Measurements from ENCODE around the gene WNT1. TPM values are rescaled to one million over a fixed set of nuclear protein-coding genes. Genes with fewer than 3 reads are reported as not detected.

The WNT1 gene
- total RNA-seq (2014; rRNA removed; shearing (Covaris generic)): not detected in 2 replicates

GRCh38 chr12:48978291-48978740, at the start of gene WNT1:
Gene WNT1 (plus strand): TSS chr12:48978322. CDS start chr12:48978651, 329 bp downstream.
- Histone ChIP-seq H3K27ac (no peak within 1 kb of the TSS), H3K9me3 (replicated peaks) (peaks cover 8% of the 10 kb centered on the region), H3K27me3 (replicated peaks) (peaks cover 57% of the 10 kb centered on the region), H3K36me3 (no peaks in the 10 kb centered on the region), H3K4me1 (replicated peaks) (peaks cover 46% of the 10 kb centered on the region), H3K4me3 (no peak within 1 kb of the TSS)
- DNase-seq (ENCODE audit: low read depth in 1 of 2, low spot score in 2 of 2): no peak

- no peaks in the 10 kb centered on the region for H3K9me3 ChIP-seq (replicated peaks)
- H3K27ac ChIP-seq: no peak overlapping the region
- H3K4me1 ChIP-seq (replicated peaks): peaks cover 22% of the 10 kb centered on the region
- no peaks in the 10 kb centered on the region for H3K27me3 ChIP-seq (replicated peaks)
- no peak for DNase-seq (ENCODE audit: low read depth in 1 of 2, low spot score in 2 of 2)
- H3K36me3 ChIP-seq: peaks cover 47% of the 10 kb centered on the region
- H3K4me3 ChIP-seq: no peak overlapping the region
These were observed 48.6 kb upstream of the WNT1 start for GRCh38 chr12:48929551-48929950.

GRCh38 chr12:48930475-48930874, 47.6 kb upstream of the WNT1 start:
- Histone ChIP-seq H3K27ac (no peak overlapping the region), H3K27me3 (replicated peaks) (no peaks in the 10 kb centered on the region), H3K9me3 (replicated peaks) (no peaks in the 10 kb centered on the region), H3K4me1 (replicated peaks) (peaks cover 16% of the 10 kb centered on the region), H3K36me3 (peaks cover 50% of the 10 kb centered on the region), H3K4me3 (no peak overlapping the region)
- no peak for DNase-seq (ENCODE audit: low read depth in 1 of 2, low spot score in 2 of 2)

GRCh38 chr12:48932878-48933277, 45.2 kb upstream of the WNT1 start:
- Histone ChIP-seq H3K27me3 (replicated peaks) (no peaks in the 10 kb centered on the region), H3K4me1 (replicated peaks) (no peaks in the 10 kb centered on the region; the same call in 1 of the 2 replicates), H3K27ac (no peak overlapping the region), H3K4me3 (no peak overlapping the region), H3K36me3 (peaks cover 73% of the 10 kb centered on the region), H3K9me3 (replicated peaks) (no peaks in the 10 kb centered on the region)
- no peak for DNase-seq (ENCODE audit: low read depth in 1 of 2, low spot score in 2 of 2)

GRCh38 chr12:48933664-48934311, 44.3 kb upstream of the WNT1 start:
- H3K36me3 ChIP-seq: peaks cover 78% of the 10 kb centered on the region
- no peak overlapping the region for H3K27ac ChIP-seq
- no peaks in the 10 kb centered on the region for H3K4me1 ChIP-seq (replicated peaks)
- DNase-seq (ENCODE audit: low read depth in 1 of 2, low spot score in 2 of 2): no peak
- H3K9me3 ChIP-seq (replicated peaks): no peaks in the 10 kb centered on the region
- H3K4me3 ChIP-seq: no peak overlapping the region
- H3K27me3 ChIP-seq (replicated peaks): no peaks in the 10 kb centered on the region

GRCh38 chr12:48934312-48934706, 43.8 kb upstream of the WNT1 start:
- H3K36me3 ChIP-seq: peaks cover 80% of the 10 kb centered on the region

GRCh38 chr12:48936379-48936979, 41.6 kb upstream of the WNT1 start:
- peak; percentile 45 to 79 for DNase-seq (ENCODE audit: low read depth in 1 of 2, low spot score in 2 of 2)
- Histone ChIP-seq H3K9me3 (replicated peaks) (no peaks in the 10 kb centered on the region), H3K36me3 (peaks cover 87% of the 10 kb centered on the region)

More at GRCh38 chr12:48934312-48934706, 43.8 kb upstream of the WNT1 start:
- Histone ChIP-seq H3K4me1 (replicated peaks) (no peaks in the 10 kb centered on the region), H3K9me3 (replicated peaks) (no peaks in the 10 kb centered on the region), H3K27ac (no peak overlapping the region), H3K4me3 (no peak overlapping the region), H3K27me3 (replicated peaks) (no peaks in the 10 kb centered on the region)
- no peak for DNase-seq (ENCODE audit: low read depth in 1 of 2, low spot score in 2 of 2)

GRCh38 chr12:48937170-48937569, 41.0 kb upstream of the WNT1 start:
- Histone ChIP-seq H3K4me1 (replicated peaks) (no peaks in the 10 kb centered on the region), H3K36me3 (peaks cover 88% of the 10 kb centered on the region), H3K9me3 (replicated peaks) (no peaks in the 10 kb centered on the region), H3K27ac (no peak overlapping the region), H3K27me3 (replicated peaks) (no peaks in the 10 kb centered on the region), H3K4me3 (no peak overlapping the region)
- no peak for DNase-seq (ENCODE audit: low read depth in 1 of 2, low spot score in 2 of 2)

More at GRCh38 chr12:48936379-48936979, 41.6 kb upstream of the WNT1 start:
- no peak overlapping the region for H3K27ac ChIP-seq
- H3K4me1 ChIP-seq (replicated peaks): no peaks in the 10 kb centered on the region
- H3K27me3 ChIP-seq (replicated peaks): no peaks in the 10 kb centered on the region
- no peak overlapping the region for H3K4me3 ChIP-seq

GRCh38 chr12:48938805-48939204, 39.3 kb upstream of the WNT1 start:
- H3K27ac ChIP-seq: no peak overlapping the region
- H3K4me1 ChIP-seq (replicated peaks): no peaks in the 10 kb centered on the region
- no peak overlapping the region for H3K4me3 ChIP-seq
- DNase-seq (ENCODE audit: low read depth in 1 of 2, low spot score in 2 of 2): no peak
- H3K36me3 ChIP-seq: peaks cover 80% of the 10 kb centered on the region
- H3K9me3 ChIP-seq (replicated peaks): no peaks in the 10 kb centered on the region
- H3K27me3 ChIP-seq (replicated peaks): no peaks in the 10 kb centered on the region

- Histone ChIP-seq H3K4me1 (replicated peaks) (no peaks in the 10 kb centered on the region), H3K4me3 (no peak overlapping the region), H3K27me3 (replicated peaks) (no peaks in the 10 kb centered on the region), H3K36me3 (peaks cover 76% of the 10 kb centered on the region), H3K27ac (no peak overlapping the region), H3K9me3 (replicated peaks) (no peaks in the 10 kb centered on the region)
- DNase-seq (ENCODE audit: low read depth in 1 of 2, low spot score in 2 of 2): no peak
These were observed 37.9 kb upstream of the WNT1 start for GRCh38 chr12:48940181-48940580.

- H3K4me3 ChIP-seq: no peak overlapping the region
- no peak for DNase-seq (ENCODE audit: low read depth in 1 of 2, low spot score in 2 of 2)
- H3K27me3 ChIP-seq (replicated peaks): no peaks in the 10 kb centered on the region
- H3K9me3 ChIP-seq (replicated peaks): no peaks in the 10 kb centered on the region
- H3K27ac ChIP-seq: no peak overlapping the region
- H3K4me1 ChIP-seq (replicated peaks): no peaks in the 10 kb centered on the region
- peaks cover 48% of the 10 kb centered on the region for H3K36me3 ChIP-seq
These were observed 34.9 kb upstream of the WNT1 start for GRCh38 chr12:48943221-48943620.

- no peak overlapping the region for H3K4me3 ChIP-seq
- no peak overlapping the region for H3K27ac ChIP-seq
- H3K9me3 ChIP-seq (replicated peaks): no peaks in the 10 kb centered on the region
- no peak for DNase-seq (ENCODE audit: low read depth in 1 of 2, low spot score in 2 of 2)
- no peaks in the 10 kb centered on the region for H3K27me3 ChIP-seq (replicated peaks)
- peaks cover 33% of the 10 kb centered on the region for H3K36me3 ChIP-seq
- no peaks in the 10 kb centered on the region for H3K4me1 ChIP-seq (replicated peaks)
These were observed 31.9 kb upstream of the WNT1 start for GRCh38 chr12:48946205-48946604.

- DNase-seq (ENCODE audit: low read depth in 1 of 2, low spot score in 2 of 2): no peak
- H3K27ac ChIP-seq: no peak overlapping the region
- H3K4me3 ChIP-seq: no peak overlapping the region
- no peaks in the 10 kb centered on the region for H3K9me3 ChIP-seq (replicated peaks)
- no peaks in the 10 kb centered on the region for H3K4me1 ChIP-seq (replicated peaks)
- peaks cover 29% of the 10 kb centered on the region for H3K36me3 ChIP-seq
- no peaks in the 10 kb centered on the region for H3K27me3 ChIP-seq (replicated peaks)
These were observed 31.2 kb upstream of the WNT1 start for GRCh38 chr12:48946943-48947342.

GRCh38 chr12:48947727-48948126, 30.4 kb upstream of the WNT1 start:
- H3K36me3 ChIP-seq: peaks cover 31% of the 10 kb centered on the region
- H3K27me3 ChIP-seq (replicated peaks): no peaks in the 10 kb centered on the region

More at GRCh38 chr12:48947727-48948126, 30.4 kb upstream of the WNT1 start:
- Histone ChIP-seq H3K9me3 (replicated peaks) (no peaks in the 10 kb centered on the region), H3K4me1 (replicated peaks) (no peaks in the 10 kb centered on the region), H3K27ac (no peak overlapping the region), H3K4me3 (no peak overlapping the region)
- DNase-seq (ENCODE audit: low read depth in 1 of 2, low spot score in 2 of 2): no peak

Data from SJSA1 (cell line).